NCI-H748 (cell line): ENCODE data around the gene INPP5K.
"Not testable (repeated sequence)": the region's sequence is repeated elsewhere in the genome, so short reads cannot be mapped to it uniquely, and the experiment has no call there.

Source experiments
- DNase-seq: peaks from one replicate; lab custom pipeline; 2025; ENCODE audit not compliant: unreplicated experiment; lab: John Stamatoyannopoulos, UW

Gene INPP5K

GRCh38 chr17:1467898-1468492 lies 48.4 kb downstream of the INPP5K start:
- no peak for DNase-seq

GRCh38 chr17:1467258-1467657 lies 49.2 kb downstream of the INPP5K start:
- DNase-seq, result no peak

- DNase-seq, result no peak
Measured at GRCh38 chr17:1464186-1464585, 52.2 kb downstream of the INPP5K start.

- no peak for DNase-seq
Measured at GRCh38 chr17:1462164-1463112, 54.0 kb downstream of the INPP5K start.

GRCh38 chr17:1461198-1461944 lies 55.0 kb downstream of the INPP5K start:
- no peak for DNase-seq

GRCh38 chr17:1460233-1460632 lies 56.2 kb downstream of the INPP5K start:
- DNase-seq, result no peak

GRCh38 chr17:1455797-1456599 lies 60.4 kb downstream of the INPP5K start, which contains the start of gene CRK:
Gene CRK, minus strand, starts transcription at chr17:1456232. Its CDS starts 115 bp downstream, at chr17:1456117.
- DNase-seq, result peak; percentile 99

GRCh38 chr17:1455291-1455796 lies 61.1 kb downstream of the INPP5K start:
- peak; percentile 68 for DNase-seq

GRCh38 chr17:1454541-1454940 lies 61.9 kb downstream of the INPP5K start:
- DNase-seq, result no peak

GRCh38 chr17:1453694-1454093 lies 62.7 kb downstream of the INPP5K start:
- DNase-seq, result not testable (repeated sequence)

- no peak for DNase-seq
Measured at GRCh38 chr17:1452836-1453235, 63.6 kb downstream of the INPP5K start.

GRCh38 chr17:1450261-1450660 lies 66.2 kb downstream of the INPP5K start:
- DNase-seq, result not testable (repeated sequence)

GRCh38 chr17:1449412-1449967 lies 66.9 kb downstream of the INPP5K start:
- DNase-seq, result no peak

- DNase-seq, result no peak
Measured at GRCh38 chr17:1447052-1447451, 69.4 kb downstream of the INPP5K start.

GRCh38 chr17:1446201-1446600 lies 70.2 kb downstream of the INPP5K start:
- no peak for DNase-seq

- not testable (repeated sequence) for DNase-seq
Measured at GRCh38 chr17:1445695-1446094, 70.7 kb downstream of the INPP5K start.
